ENCODE results near the gene NSG2.
"Not testable (repeated sequence)": the region's sequence is repeated elsewhere in the genome, so short reads cannot be mapped to it uniquely, and the experiment has no call there.

Gene NSG2

DNA sequence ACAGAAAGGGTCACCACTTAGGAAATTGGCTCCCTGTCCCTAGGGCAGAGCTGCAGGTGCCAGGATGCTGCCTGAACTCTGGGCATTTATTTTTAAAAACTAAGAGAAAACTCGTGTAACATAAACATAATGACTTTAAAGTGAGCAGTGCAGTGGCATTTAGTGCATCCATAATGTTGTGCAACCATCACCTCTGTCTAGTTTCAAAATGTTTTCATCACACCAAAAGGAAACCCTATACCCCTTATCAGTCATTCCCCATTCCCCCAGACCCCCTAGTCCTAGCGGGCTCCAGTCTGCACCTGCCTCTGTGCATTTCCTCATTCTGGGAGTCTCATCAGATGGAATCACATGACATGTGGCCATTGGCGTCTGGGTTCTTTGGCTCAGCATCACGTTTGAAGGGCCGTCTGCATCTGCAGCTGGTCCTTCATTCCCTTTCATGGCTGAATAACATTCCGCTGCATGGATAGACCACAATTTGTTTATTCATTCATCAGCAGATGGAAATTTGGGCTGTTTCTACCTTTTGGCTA lies 55.8 kb downstream of the NSG2 start:
- no peaks in the 10 kb centered on the region for H3K4me1 ChIP-seq (ENCODE audit: insufficient read depth, low read length, poor library complexity, severe bottlenecking)
- no peak overlapping the region for H3K9ac ChIP-seq (ENCODE audit: low read depth, low read length, poor library complexity, severe bottlenecking)
- H3K9me2 ChIP-seq (replicated peaks; ENCODE audit: low read depth, low read length) = no peaks in the 10 kb centered on the region
- H3K4me2 ChIP-seq (ENCODE audit: low read depth, low read length, poor library complexity, severe bottlenecking) = no peak overlapping the region
- H3K4me3 ChIP-seq (ENCODE audit: low read length, poor library complexity, severe bottlenecking) = no peak overlapping the region
- no peaks in the 10 kb centered on the region for H3K36me3 ChIP-seq (ENCODE audit: insufficient read depth, low read length)
- no peaks in the 10 kb centered on the region for H3K9me3 ChIP-seq (ENCODE audit: insufficient read depth, low read depth, low read length)
- no peaks in the 10 kb centered on the region for H4K20me1 ChIP-seq (ENCODE audit: insufficient read depth, low read length, poor library complexity, severe bottlenecking)
- TF ChIP-seq, protein P1, sequence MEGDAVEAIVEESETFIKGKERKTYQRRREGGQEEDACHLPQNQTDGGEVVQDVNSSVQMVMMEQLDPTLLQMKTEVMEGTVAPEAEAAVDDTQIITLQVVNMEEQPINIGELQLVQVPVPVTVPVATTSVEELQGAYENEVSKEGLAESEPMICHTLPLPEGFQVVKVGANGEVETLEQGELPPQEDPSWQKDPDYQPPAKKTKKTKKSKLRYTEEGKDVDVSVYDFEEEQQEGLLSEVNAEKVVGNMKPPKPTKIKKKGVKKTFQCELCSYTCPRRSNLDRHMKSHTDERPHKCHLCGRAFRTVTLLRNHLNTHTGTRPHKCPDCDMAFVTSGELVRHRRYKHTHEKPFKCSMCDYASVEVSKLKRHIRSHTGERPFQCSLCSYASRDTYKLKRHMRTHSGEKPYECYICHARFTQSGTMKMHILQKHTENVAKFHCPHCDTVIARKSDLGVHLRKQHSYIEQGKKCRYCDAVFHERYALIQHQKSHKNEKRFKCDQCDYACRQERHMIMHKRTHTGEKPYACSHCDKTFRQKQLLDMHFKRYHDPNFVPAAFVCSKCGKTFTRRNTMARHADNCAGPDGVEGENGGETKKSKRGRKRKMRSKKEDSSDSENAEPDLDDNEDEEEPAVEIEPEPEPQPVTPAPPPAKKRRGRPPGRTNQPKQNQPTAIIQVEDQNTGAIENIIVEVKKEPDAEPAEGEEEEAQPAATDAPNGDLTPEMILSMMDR (conservative IDR thresholded peaks at IDR 0.05; ENCODE audit: low read length) = no peak
- no peak for TF ChIP-seq EZH2phosphoT487 (IDR thresholded peaks at IDR 0.05; ENCODE audit: borderline replicate concordance)
- no peaks in the 10 kb centered on the region for H3F3A ChIP-seq (ENCODE audit: low read depth)
- H2AFZ ChIP-seq (ENCODE audit: low read length) = no peak overlapping the region
- H3K27me3 ChIP-seq (ENCODE audit: insufficient read depth, low read length, poor library complexity, severe bottlenecking) = no peaks in the 10 kb centered on the region
- H3K79me2 ChIP-seq (ENCODE audit: insufficient read depth, low read length) = no peaks in the 10 kb centered on the region

- not testable (repeated sequence) for H2AFZ ChIP-seq (ENCODE audit: low read length); H3K4me1 ChIP-seq (ENCODE audit: insufficient read depth, low read length, poor library complexity, severe bottlenecking); H4K20me1 ChIP-seq (ENCODE audit: insufficient read depth, low read length, poor library complexity, severe bottlenecking); H3K4me3 ChIP-seq (ENCODE audit: low read length, poor library complexity, severe bottlenecking); H3K9me3 ChIP-seq (ENCODE audit: insufficient read depth, low read depth, low read length); H3K9ac ChIP-seq (ENCODE audit: low read depth, low read length, poor library complexity, severe bottlenecking); H3K27me3 ChIP-seq (ENCODE audit: insufficient read depth, low read length, poor library complexity, severe bottlenecking); H3K36me3 ChIP-seq (ENCODE audit: insufficient read depth, low read length); H3K9me2 ChIP-seq (replicated peaks; ENCODE audit: low read depth, low read length); H3K4me2 ChIP-seq (ENCODE audit: low read depth, low read length, poor library complexity, severe bottlenecking); H3F3A ChIP-seq (ENCODE audit: low read depth); H3K79me2 ChIP-seq (ENCODE audit: insufficient read depth, low read length)
Observed at GRCh38 chr5:174102574-174102973, 57.1 kb downstream of the NSG2 start.

- no peak overlapping the region for H3K4me3 ChIP-seq (ENCODE audit: low read length, poor library complexity, severe bottlenecking)
- H3K36me3 ChIP-seq (ENCODE audit: insufficient read depth, low read length) = no peaks in the 10 kb centered on the region
- H3K9me3 ChIP-seq (ENCODE audit: insufficient read depth, low read depth, low read length) = no peaks in the 10 kb centered on the region
- H3K4me1 ChIP-seq (ENCODE audit: insufficient read depth, low read length, poor library complexity, severe bottlenecking) = no peaks in the 10 kb centered on the region
- no peak overlapping the region for H3K4me2 ChIP-seq (ENCODE audit: low read depth, low read length, poor library complexity, severe bottlenecking)
- H3K27me3 ChIP-seq (ENCODE audit: insufficient read depth, low read length, poor library complexity, severe bottlenecking) = no peaks in the 10 kb centered on the region
- H4K20me1 ChIP-seq (ENCODE audit: insufficient read depth, low read length, poor library complexity, severe bottlenecking) = no peaks in the 10 kb centered on the region
- H3K79me2 ChIP-seq (ENCODE audit: insufficient read depth, low read length) = no peaks in the 10 kb centered on the region
- no peak overlapping the region for H2AFZ ChIP-seq (ENCODE audit: low read length)
- H3F3A ChIP-seq (ENCODE audit: low read depth) = no peaks in the 10 kb centered on the region
- H3K9me2 ChIP-seq (replicated peaks; ENCODE audit: low read depth, low read length) = no peaks in the 10 kb centered on the region
- no peak overlapping the region for H3K9ac ChIP-seq (ENCODE audit: low read depth, low read length, poor library complexity, severe bottlenecking)
- TF ChIP-seq, protein P1 (conservative IDR thresholded peaks at IDR 0.05; ENCODE audit: low read length) = no peak
- TF ChIP-seq EZH2phosphoT487 (IDR thresholded peaks at IDR 0.05; ENCODE audit: borderline replicate concordance) = no peak
Observed at GRCh38 chr5:174106997-174107655, 61.6 kb downstream of the NSG2 start.

- H3K79me2 ChIP-seq (ENCODE audit: insufficient read depth, low read length) = no peaks in the 10 kb centered on the region
- H2AFZ ChIP-seq (ENCODE audit: low read length) = no peak overlapping the region
- no peak for TF ChIP-seq EZH2phosphoT487 (IDR thresholded peaks at IDR 0.05; ENCODE audit: borderline replicate concordance)
- TF ChIP-seq, protein P1 (conservative IDR thresholded peaks at IDR 0.05; ENCODE audit: low read length) = no peak
- H3K36me3 ChIP-seq (ENCODE audit: insufficient read depth, low read length) = no peaks in the 10 kb centered on the region
- no peak overlapping the region for H3K9ac ChIP-seq (ENCODE audit: low read depth, low read length, poor library complexity, severe bottlenecking)
- no peaks in the 10 kb centered on the region for H3K27me3 ChIP-seq (ENCODE audit: insufficient read depth, low read length, poor library complexity, severe bottlenecking)
- H3K9me2 ChIP-seq (replicated peaks; ENCODE audit: low read depth, low read length) = no peaks in the 10 kb centered on the region
- H4K20me1 ChIP-seq (ENCODE audit: insufficient read depth, low read length, poor library complexity, severe bottlenecking) = no peaks in the 10 kb centered on the region
- no peak overlapping the region for H3K4me2 ChIP-seq (ENCODE audit: low read depth, low read length, poor library complexity, severe bottlenecking)
- H3K4me1 ChIP-seq (ENCODE audit: insufficient read depth, low read length, poor library complexity, severe bottlenecking) = no peaks in the 10 kb centered on the region
- no peaks in the 10 kb centered on the region for H3F3A ChIP-seq (ENCODE audit: low read depth)
- H3K4me3 ChIP-seq (ENCODE audit: low read length, poor library complexity, severe bottlenecking) = no peak overlapping the region
- H3K9me3 ChIP-seq (ENCODE audit: insufficient read depth, low read depth, low read length) = no peaks in the 10 kb centered on the region
Observed at GRCh38 chr5:174108745-174109144, 63.2 kb downstream of the NSG2 start.
